ENCODE results near the gene VDR. TPM values are rescaled to one million over a fixed set of nuclear protein-coding genes. Genes with fewer than 3 reads are reported as not detected.
"Not testable (repeated sequence)": the region's sequence is repeated elsewhere in the genome, so short reads cannot be mapped to it uniquely, and the experiment has no call there.

Gene VDR
- total RNA-seq, 1 donor from 2014 or later = 4.6 TPM

- Mint-ChIP-seq H3K27me3 (ENCODE audit: low read depth) (no peaks in the 10 kb centered on the region), H3K27ac (ENCODE audit: unreplicated experiment) (peak overlapping the region; percentile 95), H3K4me1 (ENCODE audit: low read depth) (peaks cover 94% of the 10 kb centered on the region), H3K36me3 (ENCODE audit: low read depth) (no peaks in the 10 kb centered on the region), H3K4me3 (ENCODE audit: unreplicated experiment) (no peak overlapping the region), H3K9me3 (ENCODE audit: low read depth) (no peaks in the 10 kb centered on the region)
- DNase-seq (ENCODE audit: low spot score) = no peak
- TF ChIP-seq CTCF (IDR thresholded peaks at IDR 0.05) = no peak
These were observed 93.8 kb downstream of the VDR start for GRCh38 chr12:47811072-47811396.

- H3K36me3 Mint-ChIP-seq (ENCODE audit: low read depth); H3K27me3 Mint-ChIP-seq (ENCODE audit: low read depth); H3K4me3 Mint-ChIP-seq (ENCODE audit: unreplicated experiment); H3K9me3 Mint-ChIP-seq (ENCODE audit: low read depth); DNase-seq (ENCODE audit: low spot score): not testable (repeated sequence)
- Mint-ChIP-seq H3K4me1 (ENCODE audit: low read depth) (peaks cover 94% of the 10 kb centered on the region), H3K27ac (ENCODE audit: unreplicated experiment) (peak overlapping the region; percentile 95)
These were observed 95.3 kb downstream of the VDR start for GRCh38 chr12:47809518-47809917.

GRCh38 chr12:47808574-47809365, 96.0 kb downstream of the VDR start:
- TF ChIP-seq CTCF (IDR thresholded peaks at IDR 0.05) = no peak
- H3K4me1 Mint-ChIP-seq (ENCODE audit: low read depth) = peaks cover 93% of the 10 kb centered on the region
- H3K36me3 Mint-ChIP-seq (ENCODE audit: low read depth) = no peaks in the 10 kb centered on the region
- peak overlapping the region; percentile 87 for H3K27ac Mint-ChIP-seq (ENCODE audit: unreplicated experiment)
- no peaks in the 10 kb centered on the region for H3K27me3 Mint-ChIP-seq (ENCODE audit: low read depth)
- H3K9me3 Mint-ChIP-seq (ENCODE audit: low read depth) = no peaks in the 10 kb centered on the region
- H3K4me3 Mint-ChIP-seq (ENCODE audit: unreplicated experiment) = no peak overlapping the region
- DNase-seq (ENCODE audit: low spot score) = no peak

- Mint-ChIP-seq H3K27me3 (ENCODE audit: low read depth) (no peaks in the 10 kb centered on the region), H3K36me3 (ENCODE audit: low read depth) (peaks cover 1% of the 10 kb centered on the region), H3K4me3 (ENCODE audit: unreplicated experiment) (no peak overlapping the region), H3K9me3 (ENCODE audit: low read depth) (no peaks in the 10 kb centered on the region), H3K4me1 (ENCODE audit: low read depth) (peaks cover 91% of the 10 kb centered on the region), H3K27ac (ENCODE audit: unreplicated experiment) (peak overlapping the region; percentile 87)
- DNase-seq (ENCODE audit: low spot score) = no peak
- no peak for TF ChIP-seq CTCF (IDR thresholded peaks at IDR 0.05)
These were observed 96.7 kb downstream of the VDR start for GRCh38 chr12:47808050-47808449.

DNA sequence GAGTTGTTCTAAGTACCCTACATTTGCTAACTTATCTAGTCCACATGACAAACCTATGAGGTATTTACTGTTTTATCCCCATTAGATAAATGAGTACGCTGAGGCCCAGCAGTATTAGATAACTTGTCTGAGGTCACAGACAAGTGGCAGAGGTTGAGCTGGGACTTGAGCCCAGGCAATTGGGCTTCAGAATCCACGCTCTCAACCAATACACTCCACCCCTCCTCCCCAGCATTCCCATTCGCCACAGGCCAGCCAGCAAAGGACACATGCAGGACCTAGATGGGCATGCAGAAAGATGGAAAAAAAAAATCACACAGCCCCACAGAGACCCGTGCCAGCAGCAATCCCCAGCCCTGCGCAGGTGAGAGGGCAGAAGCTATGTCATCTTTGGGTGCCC, 97.5 kb downstream of the VDR start:
- Mint-ChIP-seq H3K4me3 (ENCODE audit: unreplicated experiment) (no peak overlapping the region), H3K27ac (ENCODE audit: unreplicated experiment) (peak overlapping the region; percentile 29)
- no peak for TF ChIP-seq CTCF (IDR thresholded peaks at IDR 0.05)

DNA sequence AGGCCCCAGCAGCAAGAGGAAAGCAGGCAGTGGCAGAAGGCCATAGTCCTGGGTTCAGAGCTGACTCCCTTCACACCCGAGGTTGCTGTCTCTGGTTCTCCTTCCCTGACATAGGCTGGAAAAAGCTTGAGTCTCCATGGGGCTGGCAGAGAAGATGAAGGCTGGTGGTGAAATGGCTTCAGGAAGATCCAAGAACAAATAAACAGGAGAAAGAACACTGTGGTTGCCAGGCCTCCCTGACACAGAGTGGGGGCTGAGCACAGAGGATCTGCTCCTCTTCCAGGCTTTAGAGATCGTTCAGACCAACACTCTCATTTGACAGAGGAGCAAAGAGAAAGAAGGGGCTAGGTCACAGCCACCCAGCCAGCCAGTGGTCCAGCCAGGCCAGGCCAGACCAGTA, 99.4 kb downstream of the VDR start:
- Mint-ChIP-seq H3K27me3 (ENCODE audit: low read depth) (no peaks in the 10 kb centered on the region), H3K27ac (ENCODE audit: unreplicated experiment) (peak overlapping the region; percentile 73), H3K4me3 (ENCODE audit: unreplicated experiment) (no peak overlapping the region), H3K36me3 (ENCODE audit: low read depth) (peaks cover 1% of the 10 kb centered on the region), H3K4me1 (ENCODE audit: low read depth) (peaks cover 85% of the 10 kb centered on the region), H3K9me3 (ENCODE audit: low read depth) (no peaks in the 10 kb centered on the region)
- no peak for TF ChIP-seq CTCF (IDR thresholded peaks at IDR 0.05)
- DNase-seq (ENCODE audit: low spot score) = no peak

More for the DNA sequence above, 97.5 kb downstream of the VDR start:
- Mint-ChIP-seq H3K36me3 (ENCODE audit: low read depth) (peaks cover 1% of the 10 kb centered on the region), H3K27me3 (ENCODE audit: low read depth) (no peaks in the 10 kb centered on the region), H3K4me1 (ENCODE audit: low read depth) (peaks cover 87% of the 10 kb centered on the region), H3K9me3 (ENCODE audit: low read depth) (no peaks in the 10 kb centered on the region)
- no peak for DNase-seq (ENCODE audit: low spot score)
